Parathyroid adenoma (tissue), 2 donors: ENCODE data around the gene VSTM4.

ENCODE experiments used
- H2AFZ ChIP-seq: fragments of 300-600 bp; sonication (generic); one replicate; pipeline ENCODE4 v1.7.0; 2017; ENCODE audit warnings: antibody characterized with exemption, mild to moderate bottlenecking
- H3K27ac ChIP-seq: fragments of 300-600 bp; sonication (generic); one replicate; pipeline ENCODE4 v1.7.0; 2017
- H3K27me3 ChIP-seq: fragments of 300-600 bp; sonication (generic); one replicate; pipeline ENCODE4 v1.7.0; 2017; ENCODE audit warnings: low read length; ENCODE audit not compliant: control insufficient read depth, insufficient read depth
- H3K36me3 ChIP-seq: fragments of 300-600 bp; sonication (generic); one replicate; pipeline ENCODE4 v1.7.0; 2017; ENCODE audit warnings: low read length; ENCODE audit not compliant: control insufficient read depth, insufficient read depth
- H3K4me1 ChIP-seq: fragments of 300-600 bp; sonication (generic); one replicate; pipeline ENCODE4 v1.7.0; 2017; ENCODE audit warnings: control low read depth
- H3K4me2 ChIP-seq: fragments of 300-600 bp; sonication (generic); one replicate; pipeline ENCODE4 v1.7.0; 2017; ENCODE audit warnings: low read length
- H3K4me3 ChIP-seq: fragments of 300-600 bp; sonication (generic); one replicate; pipeline ENCODE4 v1.7.0; 2017; ENCODE audit warnings: low read depth, low read length
- H3K79me2 ChIP-seq: fragments of 300-600 bp; sonication (generic); one replicate; pipeline ENCODE4 v1.7.0; 2017; ENCODE audit warnings: control low read depth
- H3K9ac ChIP-seq: fragments of 300-600 bp; sonication (generic); one replicate; pipeline ENCODE4 v1.7.0; 2017; ENCODE audit warnings: mild to moderate bottlenecking
- H3K9me3 ChIP-seq: fragments of 300-600 bp; sonication (generic); one replicate; pipeline ENCODE4 v1.7.0; 2017; ENCODE audit warnings: low read length; ENCODE audit not compliant: control insufficient read depth
- TF ChIP-seq, protein P1 (sequence below): fragments of 300-600 bp; sonication (generic); IDR thresholded peaks from one replicate; pipeline ENCODE4 v1.7.0; 2017; ENCODE audit warnings: antibody characterized with exemption, mild to moderate bottlenecking
- donor health status: primary hyperparathyroidism.

Gene VSTM4

GRCh38 chr10:48970046-48970445 lies 145.3 kb downstream of the VSTM4 start:
- Histone ChIP-seq H3K9ac (no peak overlapping the region), H3K27ac (no peak overlapping the region), H3K27me3 (no peaks in the 10 kb centered on the region), H2AFZ (no peak overlapping the region), H3K4me1 (no peaks in the 10 kb centered on the region), H3K36me3 (no peaks in the 10 kb centered on the region), H3K9me3 (no peaks in the 10 kb centered on the region), H3K4me3 (no peak overlapping the region), H3K79me2 (no peaks in the 10 kb centered on the region), H3K4me2 (no peak overlapping the region)
- TF ChIP-seq, protein P1, sequence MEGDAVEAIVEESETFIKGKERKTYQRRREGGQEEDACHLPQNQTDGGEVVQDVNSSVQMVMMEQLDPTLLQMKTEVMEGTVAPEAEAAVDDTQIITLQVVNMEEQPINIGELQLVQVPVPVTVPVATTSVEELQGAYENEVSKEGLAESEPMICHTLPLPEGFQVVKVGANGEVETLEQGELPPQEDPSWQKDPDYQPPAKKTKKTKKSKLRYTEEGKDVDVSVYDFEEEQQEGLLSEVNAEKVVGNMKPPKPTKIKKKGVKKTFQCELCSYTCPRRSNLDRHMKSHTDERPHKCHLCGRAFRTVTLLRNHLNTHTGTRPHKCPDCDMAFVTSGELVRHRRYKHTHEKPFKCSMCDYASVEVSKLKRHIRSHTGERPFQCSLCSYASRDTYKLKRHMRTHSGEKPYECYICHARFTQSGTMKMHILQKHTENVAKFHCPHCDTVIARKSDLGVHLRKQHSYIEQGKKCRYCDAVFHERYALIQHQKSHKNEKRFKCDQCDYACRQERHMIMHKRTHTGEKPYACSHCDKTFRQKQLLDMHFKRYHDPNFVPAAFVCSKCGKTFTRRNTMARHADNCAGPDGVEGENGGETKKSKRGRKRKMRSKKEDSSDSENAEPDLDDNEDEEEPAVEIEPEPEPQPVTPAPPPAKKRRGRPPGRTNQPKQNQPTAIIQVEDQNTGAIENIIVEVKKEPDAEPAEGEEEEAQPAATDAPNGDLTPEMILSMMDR, result no peak

DNA sequence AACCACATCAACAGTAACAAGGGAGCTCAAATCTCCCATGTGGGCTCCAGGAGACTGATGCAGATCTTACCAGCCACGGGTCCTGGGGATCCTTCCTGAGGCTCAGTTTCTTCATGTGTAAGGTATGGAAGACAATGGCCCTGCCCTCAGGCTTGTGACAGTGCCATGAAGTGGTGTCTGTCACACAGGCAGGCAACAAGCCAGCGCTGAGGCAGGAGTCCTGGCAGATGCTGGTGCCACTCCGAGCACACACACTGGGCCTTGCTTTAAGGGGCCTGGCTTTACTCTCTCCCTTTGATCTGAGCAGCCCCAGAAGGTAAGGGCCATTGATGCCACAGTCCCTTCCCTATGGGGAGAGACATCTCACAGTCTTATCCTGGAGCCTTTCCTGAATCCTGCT lies 147.3 kb downstream of the VSTM4 start:
- H3K27me3 ChIP-seq, result no peaks in the 10 kb centered on the region
- H3K79me2 ChIP-seq, result no peaks in the 10 kb centered on the region
- no peak overlapping the region for H3K4me3 ChIP-seq
- TF ChIP-seq, protein P1, result no peak
- H3K9ac ChIP-seq, result no peak overlapping the region
- no peaks in the 10 kb centered on the region for H3K36me3 ChIP-seq
- H2AFZ ChIP-seq, result no peak overlapping the region
- H3K9me3 ChIP-seq, result no peaks in the 10 kb centered on the region
- H3K4me2 ChIP-seq, result no peak overlapping the region
- H3K4me1 ChIP-seq, result no peaks in the 10 kb centered on the region
- H3K27ac ChIP-seq, result no peak overlapping the region

GRCh38 chr10:48965460-48965859 lies 149.9 kb downstream of the VSTM4 start:
- no peak overlapping the region for H3K4me2 ChIP-seq
- no peaks in the 10 kb centered on the region for H3K4me1 ChIP-seq
- no peak overlapping the region for H3K9ac ChIP-seq
- no peaks in the 10 kb centered on the region for H3K79me2 ChIP-seq
- TF ChIP-seq, protein P1, result no peak
- H3K27me3 ChIP-seq, result no peaks in the 10 kb centered on the region
- H3K9me3 ChIP-seq, result no peaks in the 10 kb centered on the region
- no peak overlapping the region for H3K4me3 ChIP-seq
- no peak overlapping the region for H2AFZ ChIP-seq
- H3K36me3 ChIP-seq, result no peaks in the 10 kb centered on the region
- no peak overlapping the region for H3K27ac ChIP-seq
